Right lobe of liver (tissue), 4 donors: ENCODE data around the gene BET1L.

ENCODE experiments used
- POLR2A ChIP-seq: fragments of 450-650 bp; IDR thresholded peaks from one replicate; pipeline ENCODE4 v1.6.1; 2017; ENCODE audit warnings: antibody characterized with exemption, mild to moderate bottlenecking
- TF ChIP-seq, protein P1 (sequence below), 4 donors: fragments of 200-600 bp in 3 of 4; fragments of 450-650 bp in 1 of 4; IDR thresholded peaks; one replicate each; pipeline versions ENCODE4 v1.5.1 to v1.8.0; 2016 to 2022; ENCODE audit warnings: antibody characterized with exemption in 4 of 4, mild to moderate bottlenecking in 2 of 4
- donor health status: DM: no; HTN: no; CAD: no.
- donor health status: DM: no; HTN: no; CAD: no.
- donor health status: DM: no; HTN: yes; CAD: no.

DNA sequence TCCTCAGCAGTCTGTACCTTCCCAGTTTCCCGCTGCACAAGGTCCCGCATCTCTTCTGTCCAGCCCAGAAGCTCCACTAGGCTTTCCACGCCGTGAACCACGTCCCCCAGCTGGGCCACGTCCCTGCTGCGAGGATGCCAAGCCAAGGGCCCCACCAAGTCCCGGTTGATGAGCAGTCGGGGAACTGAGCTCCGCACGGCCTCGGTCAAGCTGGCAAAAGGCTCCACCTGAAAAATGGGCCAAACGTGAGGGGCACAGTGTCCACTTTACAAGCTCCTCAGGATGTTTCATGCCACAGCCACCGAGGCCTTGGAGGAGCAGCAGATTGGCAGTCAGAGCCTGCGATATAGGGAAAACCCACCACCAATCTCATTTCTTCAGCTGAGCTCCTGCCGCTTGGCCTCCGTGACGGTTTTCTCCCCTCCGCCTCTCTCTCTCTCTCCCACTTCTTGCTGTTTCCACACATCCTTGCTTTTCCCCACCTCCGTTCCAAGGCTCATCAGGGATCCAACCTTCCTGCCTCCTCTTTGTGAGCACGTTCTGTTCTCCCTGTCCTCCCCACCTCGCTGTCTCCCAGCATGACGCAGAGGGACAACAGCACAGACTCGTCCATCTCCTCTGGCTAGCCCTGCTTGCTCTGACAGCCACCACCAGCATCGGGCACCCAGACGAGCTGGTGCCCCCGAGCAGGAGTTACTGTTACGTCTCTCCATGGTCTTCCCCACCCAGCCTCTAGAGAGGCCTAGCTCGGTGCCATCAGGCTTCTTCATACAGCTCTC, 11.8 kb upstream of the BET1L start:
- TF ChIP-seq, protein P1, sequence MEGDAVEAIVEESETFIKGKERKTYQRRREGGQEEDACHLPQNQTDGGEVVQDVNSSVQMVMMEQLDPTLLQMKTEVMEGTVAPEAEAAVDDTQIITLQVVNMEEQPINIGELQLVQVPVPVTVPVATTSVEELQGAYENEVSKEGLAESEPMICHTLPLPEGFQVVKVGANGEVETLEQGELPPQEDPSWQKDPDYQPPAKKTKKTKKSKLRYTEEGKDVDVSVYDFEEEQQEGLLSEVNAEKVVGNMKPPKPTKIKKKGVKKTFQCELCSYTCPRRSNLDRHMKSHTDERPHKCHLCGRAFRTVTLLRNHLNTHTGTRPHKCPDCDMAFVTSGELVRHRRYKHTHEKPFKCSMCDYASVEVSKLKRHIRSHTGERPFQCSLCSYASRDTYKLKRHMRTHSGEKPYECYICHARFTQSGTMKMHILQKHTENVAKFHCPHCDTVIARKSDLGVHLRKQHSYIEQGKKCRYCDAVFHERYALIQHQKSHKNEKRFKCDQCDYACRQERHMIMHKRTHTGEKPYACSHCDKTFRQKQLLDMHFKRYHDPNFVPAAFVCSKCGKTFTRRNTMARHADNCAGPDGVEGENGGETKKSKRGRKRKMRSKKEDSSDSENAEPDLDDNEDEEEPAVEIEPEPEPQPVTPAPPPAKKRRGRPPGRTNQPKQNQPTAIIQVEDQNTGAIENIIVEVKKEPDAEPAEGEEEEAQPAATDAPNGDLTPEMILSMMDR (IDR thresholded peaks at IDR 0.05): no peak
- TF ChIP-seq POLR2A: no peak
